PC-3 (cell line): ENCODE data around the gene SRD5A2. TPM values are rescaled to one million over a fixed set of nuclear protein-coding genes. Genes with fewer than 3 reads are reported as not detected.

Experiments used
- ATAC-seq: fragments of 200-7000 bp; cut with Tn5 transposase; 2 replicates; pipeline ENCODE4 v1.9.1; 2020; ENCODE audit warnings: mild to moderate bottlenecking, moderate library complexity
- BruUV-seq: library from RNA; stranded (reverse); fragments of 400-500 nt; replicated peaks from 2 replicates; lab custom pipeline; 2021; lab: Mats Ljungman, UMichigan
- CTCF ChIA-PET: fragments of 300-600 bp; sonication (Branson Sonifier 250); formaldehyde crosslinking; loops from one replicate; lab custom pipeline; 2022; ENCODE audit warnings: antibody characterized with exemption; lab: Charles Lee
- POLR2A ChIA-PET: fragments of 300-600 bp; sonication (Branson Sonifier 250); formaldehyde crosslinking; loops from one replicate; lab custom pipeline; 2022; ENCODE audit warnings: antibody characterized with exemption; ENCODE audit not compliant: unreplicated experiment; lab: Charles Lee
- DNase-seq: peaks from one replicate; pipeline ENCODE4 v3.0.0-alpha.2; 2015
- H2AFZ ChIP-seq: fragments of 300-600 bp; sonication (generic); 2 replicates; pipeline ENCODE4 v1.6.0; 2016; ENCODE audit warnings: antibody characterized with exemption, low read length
- H3F3A ChIP-seq: fragments of 300-600 bp; sonication (generic); one replicate; pipeline ENCODE4 v1.6.0; 2017; ENCODE audit warnings: antibody characterized with exemption, low read length, control low read depth, mild to moderate bottlenecking; ENCODE audit not compliant: unreplicated experiment
- H3K27ac ChIP-seq: fragments of 300-600 bp; sonication (generic); 2 replicates; pipeline ENCODE4 v1.5.1; 2016; ENCODE audit warnings: mild to moderate bottlenecking, low read length
- H3K27me3 ChIP-seq: fragments of 300-600 bp; sonication (generic); 2 replicates; pipeline ENCODE4 v1.6.1; 2016; ENCODE audit warnings: low read length, mixed read lengths
- H3K36me3 ChIP-seq: fragments of 300-600 bp; sonication (generic); 2 replicates; pipeline ENCODE4 v1.6.1; 2016; ENCODE audit warnings: low read depth, mixed run types, low read length, mixed read lengths
- H3K4me1 ChIP-seq: fragments of 300-600 bp; sonication (generic); 2 replicates; pipeline ENCODE4 v1.5.1; 2016; ENCODE audit warnings: low read length; ENCODE audit not compliant: insufficient read depth
- H3K4me2 ChIP-seq: fragments of 300-600 bp; sonication (generic); 2 replicates; pipeline ENCODE4 v1.6.0; 2016; ENCODE audit warnings: low read length
- H3K4me3 ChIP-seq: fragments of 300-600 bp; sonication (generic); 2 replicates; pipeline ENCODE4 v1.5.1; 2016; ENCODE audit warnings: mild to moderate bottlenecking, low read length, mixed read lengths
- H3K79me2 ChIP-seq: fragments of 300-600 bp; sonication (generic); 2 replicates; pipeline ENCODE4 v1.6.1; 2017; ENCODE audit warnings: low read length, mixed read lengths
- H3K9ac ChIP-seq: fragments of 300-600 bp; sonication (generic); 2 replicates; pipeline ENCODE4 v1.6.0; 2016; ENCODE audit warnings: mild to moderate bottlenecking, low read length
- H3K9me2 ChIP-seq: fragments of 300-600 bp; sonication (generic); replicated peaks from 2 replicates; pipeline ENCODE4 v1.6.1; 2016; ENCODE audit warnings: mixed run types, low read length, mixed read lengths
- H3K9me3 ChIP-seq: fragments of 300-600 bp; sonication (generic); 2 replicates; pipeline ENCODE4 v1.6.1; 2016; ENCODE audit warnings: low read length, mixed read lengths
- H4K20me1 ChIP-seq: fragments of 300-600 bp; sonication (generic); 2 replicates; pipeline ENCODE4 v1.6.1; 2016; ENCODE audit warnings: low read length, mixed read lengths
- EZH2 ChIP-seq: fragments of 300-600 bp; sonication (generic); IDR thresholded peaks from one replicate; pipeline ENCODE4 v1.6.1; 2017; ENCODE audit warnings: antibody characterized with exemption, mild to moderate bottlenecking, low read length; ENCODE audit not compliant: unreplicated experiment
- EZH2phosphoT487 ChIP-seq: fragments of 300-600 bp; sonication (generic); IDR thresholded peaks from 2 replicates; pipeline ENCODE4 v1.6.1; 2018; ENCODE audit warnings: mild to moderate bottlenecking, antibody characterized with exemption, low read length, borderline replicate concordance
- intact Hi-C: fragments of 100-400 bp; cut with micrococcal nuclease; formaldehyde crosslinking; loops from 2 replicates; pipeline ENCODE4 v1.9.0; 2023
- total RNA-seq: library from RNA; depleted of rRNA; stranded (reverse); fragments of >200 nt; gene quantifications from 2 replicates; pipeline ENCODE4 v1.2.3, GENCODE V29; 2014
- TF ChIP-seq, protein P1 (sequence below): fragments of 300-600 bp; sonication (generic); conservative IDR thresholded peaks from 2 replicates; pipeline ENCODE4 v1.5.1; 2017; ENCODE audit warnings: antibody characterized with exemption, low read depth, mild to moderate bottlenecking, low read length

Gene SRD5A2
- total RNA-seq, 1 experiment from 2014 or later, result 0.07 TPM

DNA sequence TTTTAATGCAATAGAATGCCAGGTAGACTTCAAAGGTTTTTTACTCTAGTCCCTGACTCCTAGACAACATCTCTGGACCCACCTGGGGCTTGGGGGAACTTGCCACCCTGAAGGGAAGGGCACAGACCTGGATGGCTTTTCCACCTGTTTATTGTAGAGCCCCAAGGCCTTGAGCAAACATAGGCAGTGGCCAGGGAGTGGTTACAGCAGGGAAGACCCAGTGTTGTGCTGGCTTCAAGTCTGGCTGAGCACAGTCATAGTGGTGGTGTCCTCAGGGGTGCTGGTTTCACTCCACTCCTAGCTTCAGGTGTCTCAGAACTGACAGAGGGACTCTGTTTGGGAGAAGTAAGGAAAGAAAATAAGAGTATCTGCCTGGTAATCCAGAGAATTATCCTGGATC is 5.5 kb upstream of the SRD5A2 start:
- POLR2A ChIA-PET, result no interaction called here
- no TSS peak for BruUV-seq

DNA sequence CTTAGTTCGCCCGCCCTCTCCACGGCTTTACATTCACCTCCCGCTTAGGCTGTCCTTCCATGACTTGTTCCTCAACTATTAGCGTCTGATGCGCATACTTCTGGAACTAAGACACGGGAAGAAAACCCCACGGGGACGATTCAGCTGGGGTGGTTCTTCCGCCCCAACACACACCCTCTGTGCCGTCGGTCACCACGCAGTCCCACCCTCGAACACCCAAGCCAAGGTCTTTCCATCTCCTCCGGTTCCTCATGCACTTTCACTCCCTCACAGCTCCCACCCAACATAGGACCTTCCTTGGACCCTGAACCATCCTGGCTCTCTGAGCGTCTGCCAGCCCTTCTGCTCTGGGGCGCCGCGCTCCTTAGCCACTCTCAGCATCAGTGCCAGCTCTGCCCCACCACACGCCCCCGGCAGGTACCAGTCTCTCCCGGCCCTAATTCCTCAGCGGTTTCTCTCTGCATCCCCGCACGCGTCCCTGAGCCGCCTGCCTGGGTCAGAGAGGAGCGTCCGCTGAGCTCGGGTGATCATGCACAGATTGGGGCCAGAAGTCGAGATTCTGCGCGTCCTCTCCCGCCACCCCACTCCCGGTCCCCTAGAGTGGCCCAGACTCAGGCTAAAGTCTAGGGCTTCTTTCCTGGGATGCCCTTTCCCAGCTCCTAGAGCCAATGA is 522 bp upstream of the SRD5A2 start:
- no TSS peak for BruUV-seq
- intact Hi-C loops, result no loop called here
- CTCF ChIA-PET, result no interaction called here
- H3K36me3 ChIP-seq, result no peaks in the 10 kb centered on the region
- H2AFZ ChIP-seq, result no peak overlapping the region
- no peak overlapping the region for H3K4me3 ChIP-seq
- no peak for ATAC-seq
- H3F3A ChIP-seq, result no peaks in the 10 kb centered on the region
- POLR2A ChIA-PET, result no interaction called here
- no peak overlapping the region for H3K9ac ChIP-seq
- H3K27me3 ChIP-seq, result peaks cover 28% of the 10 kb centered on the region
- no peaks in the 10 kb centered on the region for H3K79me2 ChIP-seq
- TF ChIP-seq EZH2 (no peak), EZH2phosphoT487 (no peak)
- TF ChIP-seq, protein P1, sequence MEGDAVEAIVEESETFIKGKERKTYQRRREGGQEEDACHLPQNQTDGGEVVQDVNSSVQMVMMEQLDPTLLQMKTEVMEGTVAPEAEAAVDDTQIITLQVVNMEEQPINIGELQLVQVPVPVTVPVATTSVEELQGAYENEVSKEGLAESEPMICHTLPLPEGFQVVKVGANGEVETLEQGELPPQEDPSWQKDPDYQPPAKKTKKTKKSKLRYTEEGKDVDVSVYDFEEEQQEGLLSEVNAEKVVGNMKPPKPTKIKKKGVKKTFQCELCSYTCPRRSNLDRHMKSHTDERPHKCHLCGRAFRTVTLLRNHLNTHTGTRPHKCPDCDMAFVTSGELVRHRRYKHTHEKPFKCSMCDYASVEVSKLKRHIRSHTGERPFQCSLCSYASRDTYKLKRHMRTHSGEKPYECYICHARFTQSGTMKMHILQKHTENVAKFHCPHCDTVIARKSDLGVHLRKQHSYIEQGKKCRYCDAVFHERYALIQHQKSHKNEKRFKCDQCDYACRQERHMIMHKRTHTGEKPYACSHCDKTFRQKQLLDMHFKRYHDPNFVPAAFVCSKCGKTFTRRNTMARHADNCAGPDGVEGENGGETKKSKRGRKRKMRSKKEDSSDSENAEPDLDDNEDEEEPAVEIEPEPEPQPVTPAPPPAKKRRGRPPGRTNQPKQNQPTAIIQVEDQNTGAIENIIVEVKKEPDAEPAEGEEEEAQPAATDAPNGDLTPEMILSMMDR, result no peak
- no peak for DNase-seq
- no peaks in the 10 kb centered on the region for H3K9me2 ChIP-seq
- H3K4me1 ChIP-seq, result no peaks in the 10 kb centered on the region
- H3K4me2 ChIP-seq, result no peak overlapping the region
- H3K9me3 ChIP-seq, result no peaks in the 10 kb centered on the region
- H4K20me1 ChIP-seq, result no peaks in the 10 kb centered on the region
- H3K27ac ChIP-seq, result no peak overlapping the region

More for the DNA sequence above, 5.5 kb upstream of the SRD5A2 start:
- TF ChIP-seq, protein P1, result no peak
- TF ChIP-seq EZH2 (no peak), EZH2phosphoT487 (no peak)
- no peak for ATAC-seq
- no peaks in the 10 kb centered on the region for H3K4me1 ChIP-seq
- no peak overlapping the region for H3K4me2 ChIP-seq
- H3K36me3 ChIP-seq, result no peaks in the 10 kb centered on the region
- peaks cover 11% of the 10 kb centered on the region; the same call in 1 of the 2 replicates for H3K27me3 ChIP-seq
- H3F3A ChIP-seq, result no peaks in the 10 kb centered on the region
- CTCF ChIA-PET, result no interaction called here
- H4K20me1 ChIP-seq, result no peaks in the 10 kb centered on the region
- H3K4me3 ChIP-seq, result no peak overlapping the region
- H2AFZ ChIP-seq, result no peak overlapping the region
- intact Hi-C loops, result no loop called here
- no peak overlapping the region for H3K27ac ChIP-seq
- H3K9ac ChIP-seq, result no peak overlapping the region
- no peaks in the 10 kb centered on the region for H3K9me2 ChIP-seq
- H3K79me2 ChIP-seq, result no peaks in the 10 kb centered on the region
- no peaks in the 10 kb centered on the region for H3K9me3 ChIP-seq
- no peak for DNase-seq

DNA sequence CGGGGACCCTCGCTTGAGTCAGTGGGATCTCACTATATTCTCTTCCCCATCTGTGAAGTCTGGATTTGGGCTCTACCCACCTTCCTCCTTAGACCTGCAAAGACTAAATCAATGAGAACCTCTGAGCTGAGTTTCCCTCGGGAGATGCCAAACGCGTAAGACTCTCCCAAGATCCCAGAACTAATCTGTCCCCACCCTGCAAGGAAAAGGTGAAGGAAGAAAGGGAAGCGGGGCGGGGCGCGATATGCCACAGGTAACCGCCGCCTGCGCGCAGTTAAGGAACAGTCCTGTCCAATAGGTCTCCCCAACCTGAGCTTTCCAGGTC is 780 bp downstream of the SRD5A2 start:
- TF ChIP-seq, protein P1, result no peak
- TF ChIP-seq EZH2 (no peak), EZH2phosphoT487 (no peak)
- no peak overlapping the region for H3K4me2 ChIP-seq
- ATAC-seq, result no peak

More for the DNA sequence above, 780 bp downstream of the SRD5A2 start:
- no TSS peak for BruUV-seq
- Histone ChIP-seq H3K4me1 (no peaks in the 10 kb centered on the region), H3K27ac (no peak overlapping the region), H2AFZ (no peak overlapping the region), H3K9ac (no peak overlapping the region), H3F3A (no peaks in the 10 kb centered on the region), H3K9me2 (no peaks in the 10 kb centered on the region), H4K20me1 (no peaks in the 10 kb centered on the region), H3K9me3 (no peaks in the 10 kb centered on the region), H3K4me3 (no peak overlapping the region), H3K79me2 (no peaks in the 10 kb centered on the region), H3K27me3 (peaks cover 28% of the 10 kb centered on the region), H3K36me3 (no peaks in the 10 kb centered on the region)
- DNase-seq, result no peak
- intact Hi-C loops, result no loop called here
- POLR2A ChIA-PET, result no interaction called here
- CTCF ChIA-PET, result no interaction called here
